AG04449 (cell line): ENCODE results near the gene BUB1.

Source experiments
- CTCF ChIA-PET: fragments of 350-600 bp; formaldehyde crosslinking; extraction: SDS; loops from one replicate; lab custom pipeline; 2021; ENCODE audit warnings: antibody characterized with exemption; lab: Yijun Ruan, JAX
- POLR2A ChIA-PET: fragments of 400-600, 350-600 bp; formaldehyde crosslinking; extraction: SDS; loops from one replicate; lab custom pipeline; 2020; ENCODE audit warnings: antibody characterized with exemption, inconsistent platforms; lab: Yijun Ruan, JAX
- DNase-seq: peaks from one replicate; pipeline ENCODE4 v3.0.0-alpha.2; 2010; ENCODE audit warnings: low read depth, low spot score
- H3K4me3 ChIP-seq: 2 replicates; pipeline ENCODE4 v1.5.1; 2011; ENCODE audit warnings: low read depth, mild to moderate bottlenecking, control low read depth, low read length
- CTCF ChIP-seq: IDR thresholded peaks from one replicate; pipeline ENCODE4 v1.5.1; 2011; ENCODE audit warnings: mild to moderate bottlenecking, moderate library complexity, low read length, control low read depth, inconsistent platforms; ENCODE audit not compliant: insufficient read depth; ENCODE audit errors: missing control alignments

BUB1 gene

GRCh38 chr2:110718990-110719389 lies 41.1 kb upstream of the BUB1 start:
- DNase-seq: no peak
- ChIA-PET CTCF (no interaction called here), POLR2A (no interaction called here)
- no peak for TF ChIP-seq CTCF
- H3K4me3 ChIP-seq: no peak overlapping the region

GRCh38 chr2:110718382-110718781 lies 40.5 kb upstream of the BUB1 start:
- POLR2A ChIA-PET: no interaction called here
- no peak for DNase-seq
- TF ChIP-seq CTCF: no peak
- no peak overlapping the region for H3K4me3 ChIP-seq
- CTCF ChIA-PET: no interaction called here

GRCh38 chr2:110717734-110718133 lies 39.9 kb upstream of the BUB1 start:
- no peak for TF ChIP-seq CTCF
- POLR2A ChIA-PET: no interaction called here
- no peak overlapping the region for H3K4me3 ChIP-seq
- DNase-seq: no peak
- CTCF ChIA-PET: no interaction called here

DNA sequence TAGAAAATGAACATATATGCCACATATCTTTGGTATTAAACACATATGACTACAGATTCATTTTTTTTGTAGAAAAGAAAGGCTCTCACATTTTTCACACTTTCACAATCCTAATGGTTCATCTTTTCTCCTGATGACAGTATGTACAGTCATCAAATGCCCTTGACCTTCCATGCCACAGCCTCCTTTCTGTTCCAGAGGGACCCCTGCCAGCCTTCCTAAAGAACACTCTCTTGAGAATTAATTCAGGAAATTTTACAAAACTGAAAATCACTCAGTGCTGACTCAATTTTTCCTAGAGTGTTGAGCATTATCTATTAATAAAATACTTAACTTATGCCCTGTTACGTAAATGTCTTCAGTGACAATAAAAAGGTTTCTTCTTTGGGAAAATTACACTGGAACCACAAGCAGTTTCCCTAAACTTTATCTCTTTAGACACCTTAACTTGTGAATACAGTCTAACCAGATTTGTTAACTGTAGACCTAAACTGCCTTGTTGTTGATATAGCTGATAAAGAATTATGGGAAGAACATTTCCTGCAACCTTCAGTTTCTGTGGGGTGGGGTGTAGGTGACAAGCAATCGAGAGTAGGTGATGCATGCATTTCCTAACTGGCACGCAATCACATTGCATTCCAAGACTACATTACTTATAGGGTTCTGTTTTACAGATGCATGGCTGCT lies 39.2 kb upstream of the BUB1 start:
- ChIA-PET POLR2A (no interaction called here), CTCF (interaction anchor here (1.1 kb wide), 1 partner anchor 38 kb away, joined by 3 read pairs; no protein-coding TSS in a partner anchor)
- TF ChIP-seq CTCF: no peak
- H3K4me3 ChIP-seq: no peak overlapping the region
- no peak for DNase-seq

- POLR2A ChIA-PET: no interaction called here
- TF ChIP-seq CTCF: no peak
- CTCF ChIA-PET: no interaction called here
- no peak overlapping the region for H3K4me3 ChIP-seq
- DNase-seq: no peak
Measured at GRCh38 chr2:110714452-110715224, 36.8 kb upstream of the BUB1 start.

- ChIA-PET POLR2A (no interaction called here), CTCF (no interaction called here)
- no peak for TF ChIP-seq CTCF
- no peak for DNase-seq
- no peak overlapping the region for H3K4me3 ChIP-seq
Measured at GRCh38 chr2:110713513-110714362, 35.9 kb upstream of the BUB1 start.
